SK-N-SH treated with all-trans-retinoic acid at 6 μM for 48 hours (cell line): ENCODE measurements around the gene SLC16A10.

Experiments used
- OSR1 ChIP-seq: fragments of 250-450 bp; sonication (Bioruptor Pico); IDR thresholded peaks from 2 replicates; pipeline ENCODE4 v1.8.0; 2022; ENCODE audit warnings: moderate library complexity, mild to moderate bottlenecking, inconsistent platforms
- PPARA ChIP-seq: fragments of 250-450 bp; sonication (Bioruptor Pico); IDR thresholded peaks from 2 replicates; pipeline ENCODE4 v1.5.0; 2020; ENCODE audit warnings: mild to moderate bottlenecking, borderline replicate concordance
- TOX ChIP-seq: fragments of 250-450 bp; sonication (Bioruptor Pico); IDR thresholded peaks from 2 replicates; pipeline ENCODE4 v1.8.0; 2021; ENCODE audit warnings: mild to moderate bottlenecking, moderate library complexity, borderline replicate concordance
- ZC3H10 ChIP-seq: fragments of 250-450 bp; sonication (Bioruptor Pico); IDR thresholded peaks from 2 replicates; pipeline ENCODE4 v1.5.1; 2021; ENCODE audit warnings: mild to moderate bottlenecking, moderate library complexity
- ZFP3 ChIP-seq: fragments of 250-450 bp; sonication (Bioruptor Pico); IDR thresholded peaks from 2 replicates; pipeline ENCODE4 v1.5.0; 2020; ENCODE audit warnings: mild to moderate bottlenecking, moderate library complexity
- TF ChIP-seq, protein P1 (sequence below): fragments of 250-450 bp; sonication (Bioruptor Pico); IDR thresholded peaks from 2 replicates; pipeline ENCODE4 v1.5.0; 2020; ENCODE audit warnings: mild to moderate bottlenecking, moderate library complexity
- TF ChIP-seq, protein P2 (sequence below): fragments of 250-450 bp; sonication (Bioruptor Pico); IDR thresholded peaks from 2 replicates; pipeline ENCODE4 v1.5.1; 2020; ENCODE audit warnings: low read depth, mild to moderate bottlenecking, moderate library complexity
- TF ChIP-seq, protein P3 (sequence below): fragments of 250-450 bp; sonication (Bioruptor Pico); IDR thresholded peaks from 2 replicates; pipeline ENCODE4 v1.8.0; 2020; ENCODE audit warnings: mild to moderate bottlenecking, moderate library complexity, borderline replicate concordance

DNA sequence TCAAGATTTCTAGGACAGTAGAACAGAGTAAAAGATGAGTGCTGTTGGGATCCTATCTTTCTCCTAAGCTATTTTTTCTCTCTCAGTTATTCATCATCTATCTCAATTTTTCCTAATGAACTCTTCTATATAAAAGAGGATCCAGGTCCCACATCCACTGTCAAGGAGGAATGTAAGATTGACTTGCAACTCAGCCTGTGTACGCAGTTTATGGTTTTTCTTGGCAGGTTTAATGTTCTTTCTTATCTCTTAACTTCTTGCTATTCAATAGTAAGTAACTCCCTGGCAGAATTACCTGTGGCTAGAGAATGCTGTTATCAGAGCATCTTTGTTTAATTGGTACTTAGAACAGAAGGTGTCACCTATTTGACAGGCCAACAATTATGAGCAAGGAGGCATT is 60.8 kb downstream of the SLC16A10 start:
- TF ChIP-seq OSR1 (CRISPR knock-in tag) (no peak), ZFP3 (CRISPR knock-in tag) (no peak), ZC3H10 (no peak), TOX (no peak), PPARA (CRISPR knock-in tag) (no peak)
- TF ChIP-seq, protein P1, sequence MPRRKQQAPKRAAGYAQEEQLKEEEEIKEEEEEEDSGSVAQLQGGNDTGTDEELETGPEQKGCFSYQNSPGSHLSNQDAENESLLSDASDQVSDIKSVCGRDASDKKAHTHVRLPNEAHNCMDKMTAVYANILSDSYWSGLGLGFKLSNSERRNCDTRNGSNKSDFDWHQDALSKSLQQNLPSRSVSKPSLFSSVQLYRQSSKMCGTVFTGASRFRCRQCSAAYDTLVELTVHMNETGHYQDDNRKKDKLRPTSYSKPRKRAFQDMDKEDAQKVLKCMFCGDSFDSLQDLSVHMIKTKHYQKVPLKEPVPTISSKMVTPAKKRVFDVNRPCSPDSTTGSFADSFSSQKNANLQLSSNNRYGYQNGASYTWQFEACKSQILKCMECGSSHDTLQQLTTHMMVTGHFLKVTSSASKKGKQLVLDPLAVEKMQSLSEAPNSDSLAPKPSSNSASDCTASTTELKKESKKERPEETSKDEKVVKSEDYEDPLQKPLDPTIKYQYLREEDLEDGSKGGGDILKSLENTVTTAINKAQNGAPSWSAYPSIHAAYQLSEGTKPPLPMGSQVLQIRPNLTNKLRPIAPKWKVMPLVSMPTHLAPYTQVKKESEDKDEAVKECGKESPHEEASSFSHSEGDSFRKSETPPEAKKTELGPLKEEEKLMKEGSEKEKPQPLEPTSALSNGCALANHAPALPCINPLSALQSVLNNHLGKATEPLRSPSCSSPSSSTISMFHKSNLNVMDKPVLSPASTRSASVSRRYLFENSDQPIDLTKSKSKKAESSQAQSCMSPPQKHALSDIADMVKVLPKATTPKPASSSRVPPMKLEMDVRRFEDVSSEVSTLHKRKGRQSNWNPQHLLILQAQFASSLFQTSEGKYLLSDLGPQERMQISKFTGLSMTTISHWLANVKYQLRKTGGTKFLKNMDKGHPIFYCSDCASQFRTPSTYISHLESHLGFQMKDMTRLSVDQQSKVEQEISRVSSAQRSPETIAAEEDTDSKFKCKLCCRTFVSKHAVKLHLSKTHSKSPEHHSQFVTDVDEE (CRISPR knock-in tag) = no peak
- TF ChIP-seq, protein P2, sequence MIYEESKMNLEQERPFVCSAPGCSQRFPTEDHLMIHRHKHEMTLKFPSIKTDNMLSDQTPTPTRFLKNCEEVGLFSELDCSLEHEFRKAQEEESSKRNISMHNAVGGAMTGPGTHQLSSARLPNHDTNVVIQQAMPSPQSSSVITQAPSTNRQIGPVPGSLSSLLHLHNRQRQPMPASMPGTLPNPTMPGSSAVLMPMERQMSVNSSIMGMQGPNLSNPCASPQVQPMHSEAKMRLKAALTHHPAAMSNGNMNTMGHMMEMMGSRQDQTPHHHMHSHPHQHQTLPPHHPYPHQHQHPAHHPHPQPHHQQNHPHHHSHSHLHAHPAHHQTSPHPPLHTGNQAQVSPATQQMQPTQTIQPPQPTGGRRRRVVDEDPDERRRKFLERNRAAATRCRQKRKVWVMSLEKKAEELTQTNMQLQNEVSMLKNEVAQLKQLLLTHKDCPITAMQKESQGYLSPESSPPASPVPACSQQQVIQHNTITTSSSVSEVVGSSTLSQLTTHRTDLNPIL (CRISPR knock-in tag) = no peak
- TF ChIP-seq, protein P3, sequence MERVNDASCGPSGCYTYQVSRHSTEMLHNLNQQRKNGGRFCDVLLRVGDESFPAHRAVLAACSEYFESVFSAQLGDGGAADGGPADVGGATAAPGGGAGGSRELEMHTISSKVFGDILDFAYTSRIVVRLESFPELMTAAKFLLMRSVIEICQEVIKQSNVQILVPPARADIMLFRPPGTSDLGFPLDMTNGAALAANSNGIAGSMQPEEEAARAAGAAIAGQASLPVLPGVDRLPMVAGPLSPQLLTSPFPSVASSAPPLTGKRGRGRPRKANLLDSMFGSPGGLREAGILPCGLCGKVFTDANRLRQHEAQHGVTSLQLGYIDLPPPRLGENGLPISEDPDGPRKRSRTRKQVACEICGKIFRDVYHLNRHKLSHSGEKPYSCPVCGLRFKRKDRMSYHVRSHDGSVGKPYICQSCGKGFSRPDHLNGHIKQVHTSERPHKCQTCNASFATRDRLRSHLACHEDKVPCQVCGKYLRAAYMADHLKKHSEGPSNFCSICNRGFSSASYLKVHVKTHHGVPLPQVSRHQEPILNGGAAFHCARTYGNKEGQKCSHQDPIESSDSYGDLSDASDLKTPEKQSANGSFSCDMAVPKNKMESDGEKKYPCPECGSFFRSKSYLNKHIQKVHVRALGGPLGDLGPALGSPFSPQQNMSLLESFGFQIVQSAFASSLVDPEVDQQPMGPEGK = no peak
